MCF 10A (cell line): ENCODE results near the gene CDC7. TPM values are rescaled to one million over a fixed set of nuclear protein-coding genes. Genes with fewer than 3 reads are reported as not detected.
A peak's percentile ranks its signal among the peaks of the same experiment; 100 is the strongest.

Experiments used
- BruUV-seq: library from RNA; stranded (reverse); fragments of 400-500 nt; replicated peaks from 2 replicates; lab custom pipeline; 2021; lab: Mats Ljungman, UMichigan
- CTCF ChIA-PET: fragments of 300-600 bp; sonication (Branson Sonifier 250); formaldehyde crosslinking; extraction: SDS; loops from one replicate; lab custom pipeline; 2021; ENCODE audit warnings: antibody characterized with exemption, inconsistent platforms; lab: Yijun Ruan, JAX
- POLR2A ChIA-PET: fragments of 300-600, 350-650 bp; sonication (Branson Sonifier 250); formaldehyde crosslinking; extraction: SDS; loops from one replicate; lab custom pipeline; 2020; ENCODE audit warnings: antibody characterized with exemption, inconsistent platforms; lab: Yijun Ruan, JAX
- DNase-seq: peaks from one replicate; pipeline ENCODE4 v3.0.0-alpha.2; 2018; ENCODE audit not compliant: unreplicated experiment
- H3K27ac Mint-ChIP-seq: one replicate; pipeline ENCODE4 v1.8.0; 2022; ENCODE audit warnings: mild to moderate bottlenecking, low read depth, mixed read lengths; ENCODE audit not compliant: unreplicated experiment
- H3K27me3 Mint-ChIP-seq: one replicate; pipeline ENCODE4 v1.8.0; 2022; ENCODE audit warnings: mixed read lengths; ENCODE audit not compliant: insufficient read depth, unreplicated experiment
- H3K36me3 Mint-ChIP-seq: one replicate; pipeline ENCODE4 v1.8.0; 2022; ENCODE audit warnings: mild to moderate bottlenecking, moderate library complexity, mixed read lengths; ENCODE audit not compliant: insufficient read depth, unreplicated experiment
- H3K4me1 Mint-ChIP-seq: one replicate; pipeline ENCODE4 v1.8.0; 2022; ENCODE audit warnings: mixed read lengths; ENCODE audit not compliant: insufficient read depth, unreplicated experiment
- H3K4me3 Mint-ChIP-seq: one replicate; pipeline ENCODE4 v1.8.0; 2022; ENCODE audit warnings: mild to moderate bottlenecking, moderate library complexity, mixed read lengths; ENCODE audit not compliant: unreplicated experiment
- H3K9me3 Mint-ChIP-seq: one replicate; pipeline ENCODE4 v1.8.0; 2022; ENCODE audit warnings: mixed read lengths; ENCODE audit not compliant: unreplicated experiment
- CTCF ChIP-seq: fragments of 200-600 bp; IDR thresholded peaks from one replicate; pipeline ENCODE4 v1.8.0; 2022; ENCODE audit warnings: antibody characterized with exemption, mild to moderate bottlenecking; ENCODE audit not compliant: unreplicated experiment
- intact Hi-C: fragments of 100-400 bp; cut with micrococcal nuclease; formaldehyde crosslinking; loops from 2 replicates; pipeline ENCODE4 v1.14.1; 2022
- total RNA-seq: library from RNA; stranded (reverse); gene quantifications from 2 replicates; pipeline ENCODE4 v1.2.3, GENCODE V29; 2022

The CDC7 gene
- total RNA-seq, 1 experiment from 2014 or later: 8.0 TPM

- H3K36me3 Mint-ChIP-seq: no peaks in the 10 kb centered on the region
- CTCF ChIA-PET: interaction anchor here (0.6 kb wide), 1 partner anchor 9 kb away, joined by 3 read pairs; no protein-coding TSS in a partner anchor
- no peaks in the 10 kb centered on the region for H3K9me3 Mint-ChIP-seq
- peaks cover 37% of the 10 kb centered on the region for H3K4me1 Mint-ChIP-seq
- no peak overlapping the region for H3K27ac Mint-ChIP-seq
- no peak for DNase-seq
- intact Hi-C loops: loop anchor here (5.0 kb wide), 1 partner anchor 181 kb away; no protein-coding TSS in a partner anchor
- POLR2A ChIA-PET: interaction anchor here (0.7 to 7.2 kb wide), 4 partner anchors 9 to 327 kb away, joined by 3 to 39 read pairs (median 14); no protein-coding TSS in a partner anchor
- BruUV-seq: no TSS peak
- H3K27me3 Mint-ChIP-seq: no peaks in the 10 kb centered on the region
- H3K4me3 Mint-ChIP-seq: no peak overlapping the region
- no peak for TF ChIP-seq CTCF
These were observed 50.3 kb downstream of the CDC7 start for GRCh38 chr1:91550961-91551360.

- Mint-ChIP-seq H3K4me1 (peaks cover 49% of the 10 kb centered on the region), H3K27ac (no peak overlapping the region), H3K36me3 (no peaks in the 10 kb centered on the region), H3K4me3 (no peak overlapping the region), H3K9me3 (no peaks in the 10 kb centered on the region), H3K27me3 (no peaks in the 10 kb centered on the region)
- DNase-seq: no peak
- ChIA-PET POLR2A (interaction anchor here (1.2 to 7.2 kb wide), 5 partner anchors 11 to 122 kb away, joined by 3 to 39 read pairs (median 9); no protein-coding TSS in a partner anchor), CTCF (interaction anchor here (0.6 kb wide), 1 partner anchor 54 kb away, joined by 5 read pairs; no protein-coding TSS in a partner anchor)
- TF ChIP-seq CTCF: no peak
- intact Hi-C loops: loop anchor here (5.0 kb wide), 1 partner anchor 180 kb away; no protein-coding TSS in a partner anchor
- BruUV-seq: no TSS peak
These were observed 51.4 kb downstream of the CDC7 start for GRCh38 chr1:91552091-91552490.

- ChIA-PET POLR2A (interaction anchor here (0.8 to 7.2 kb wide), 7 partner anchors 10 to 121 kb away, joined by 3 to 39 read pairs (median 4); no protein-coding TSS in a partner anchor), CTCF (interaction anchor here (0.6 kb wide), 2 partner anchors 55 to 331 kb away, joined by 3 to 5 read pairs; no protein-coding TSS in a partner anchor)
- no peak for TF ChIP-seq CTCF
- Mint-ChIP-seq H3K36me3 (no peaks in the 10 kb centered on the region), H3K27ac (peak overlapping the region; percentile 79), H3K4me3 (no peak overlapping the region), H3K9me3 (no peaks in the 10 kb centered on the region), H3K4me1 (peaks cover 52% of the 10 kb centered on the region), H3K27me3 (no peaks in the 10 kb centered on the region)
- peak; percentile 7 for DNase-seq
- BruUV-seq: no TSS peak
- intact Hi-C loops: loop anchor here (5.0 kb wide), 1 partner anchor 180 kb away; no protein-coding TSS in a partner anchor
These were observed 51.9 kb downstream of the CDC7 start for GRCh38 chr1:91552596-91552995.

GRCh38 chr1:91553177-91553591 lies 52.5 kb downstream of the CDC7 start:
- no peak for TF ChIP-seq CTCF
- intact Hi-C loops: loop anchor here (5.0 kb wide), 1 partner anchor 179 kb away; no protein-coding TSS in a partner anchor
- BruUV-seq: no TSS peak

More at GRCh38 chr1:91553177-91553591, 52.5 kb downstream of the CDC7 start:
- no peak overlapping the region for H3K4me3 Mint-ChIP-seq
- POLR2A ChIA-PET: interaction anchor here (0.7 to 7.2 kb wide), 6 partner anchors 10 to 178 kb away, joined by 3 to 39 read pairs (median 4); no protein-coding TSS in a partner anchor
- H3K9me3 Mint-ChIP-seq: no peaks in the 10 kb centered on the region
- H3K36me3 Mint-ChIP-seq: no peaks in the 10 kb centered on the region
- DNase-seq: peak; percentile 84
- H3K27ac Mint-ChIP-seq: peak overlapping the region; percentile 79
- peaks cover 52% of the 10 kb centered on the region for H3K4me1 Mint-ChIP-seq
- CTCF ChIA-PET: interaction anchor here (0.6 kb wide), 2 partner anchors 264 to 331 kb away, joined by 3 read pairs; no protein-coding TSS in a partner anchor
- H3K27me3 Mint-ChIP-seq: no peaks in the 10 kb centered on the region
